ENCODE data around the gene ZNF385B. TPM values are rescaled to one million over a fixed set of nuclear protein-coding genes. Genes with fewer than 3 reads are reported as not detected.
A peak's percentile ranks its signal among the peaks of the same experiment; 100 is the strongest.
"Not testable (repeated sequence)": the region's sequence is repeated elsewhere in the genome, so short reads cannot be mapped to it uniquely, and the experiment has no call there.

ZNF385B gene
- total and polyA plus RNA-seq, 9 donors: 3.9 to 17.1 (median 12.5) TPM

GRCh38 chr2:179460181-179460929 is 401.1 kb downstream of the ZNF385B start:
- H3K36me3 ChIP-seq (ENCODE audit: control insufficient read depth, insufficient read depth, low read length): no peaks in the 10 kb centered on the region
- H3K4me3 ChIP-seq (ENCODE audit: low read length): no peak overlapping the region
- no peak for DNase-seq
- no peaks in the 10 kb centered on the region for H3K27me3 ChIP-seq (ENCODE audit: control insufficient read depth, insufficient read depth, low read length)
- WGBS (ENCODE audit: insufficient coverage): 55% methylated on average over 2 of the region's 4 CpGs
- H3K4me1 ChIP-seq (ENCODE audit: control insufficient read depth, insufficient read depth, low read length): no peaks in the 10 kb centered on the region
- H3K9me3 ChIP-seq (replicated peaks; ENCODE audit: control insufficient read depth, low read depth, low read length): no peaks in the 10 kb centered on the region
- no peak overlapping the region for H3K27ac ChIP-seq (ENCODE audit: low read length)

- H3K4me3 ChIP-seq (ENCODE audit: low read length); H3K9me3 ChIP-seq (replicated peaks; ENCODE audit: control insufficient read depth, low read depth, low read length); H3K27me3 ChIP-seq (ENCODE audit: control insufficient read depth, insufficient read depth, low read length); H3K27ac ChIP-seq (ENCODE audit: low read length); H3K4me1 ChIP-seq (ENCODE audit: control insufficient read depth, insufficient read depth, low read length); DNase-seq; H3K36me3 ChIP-seq (ENCODE audit: control insufficient read depth, insufficient read depth, low read length): not testable (repeated sequence)
- WGBS (ENCODE audit: insufficient coverage): 72% methylated on average over 2 of the region's 5 CpGs
Measured at GRCh38 chr2:179458113-179458512, 403.3 kb downstream of the ZNF385B start.

- H3K4me3 ChIP-seq (ENCODE audit: low read length): no peak overlapping the region
- no peaks in the 10 kb centered on the region for H3K27me3 ChIP-seq (ENCODE audit: control insufficient read depth, insufficient read depth, low read length)
- no CpG with 5 or more reads among the region's 4 CpGs for WGBS (ENCODE audit: insufficient coverage)
- DNase-seq: no peak
- no peaks in the 10 kb centered on the region for H3K9me3 ChIP-seq (replicated peaks; ENCODE audit: control insufficient read depth, low read depth, low read length)
- no peaks in the 10 kb centered on the region for H3K4me1 ChIP-seq (ENCODE audit: control insufficient read depth, insufficient read depth, low read length)
- H3K36me3 ChIP-seq (ENCODE audit: control insufficient read depth, insufficient read depth, low read length): no peaks in the 10 kb centered on the region
- H3K27ac ChIP-seq (ENCODE audit: low read length): no peak overlapping the region
Measured at GRCh38 chr2:179455824-179456223, 405.6 kb downstream of the ZNF385B start.

GRCh38 chr2:179455172-179455524 is 406.3 kb downstream of the ZNF385B start:
- Histone ChIP-seq H3K4me3 (ENCODE audit: low read length) (no peak overlapping the region), H3K9me3 (replicated peaks; ENCODE audit: control insufficient read depth, low read depth, low read length) (no peaks in the 10 kb centered on the region), H3K4me1 (ENCODE audit: control insufficient read depth, insufficient read depth, low read length) (no peaks in the 10 kb centered on the region), H3K36me3 (ENCODE audit: control insufficient read depth, insufficient read depth, low read length) (no peaks in the 10 kb centered on the region), H3K27ac (ENCODE audit: low read length) (no peak overlapping the region), H3K27me3 (ENCODE audit: control insufficient read depth, insufficient read depth, low read length) (no peaks in the 10 kb centered on the region)
- DNase-seq: no peak
- 100% methylated on average over 1 of the region's 4 CpGs for WGBS (ENCODE audit: insufficient coverage)

GRCh38 chr2:179454443-179455171 is 406.8 kb downstream of the ZNF385B start:
- H3K9me3 ChIP-seq (replicated peaks; ENCODE audit: control insufficient read depth, low read depth, low read length): no peaks in the 10 kb centered on the region
- H3K36me3 ChIP-seq (ENCODE audit: control insufficient read depth, insufficient read depth, low read length): no peaks in the 10 kb centered on the region
- H3K4me3 ChIP-seq (ENCODE audit: low read length): no peak overlapping the region
- H3K27ac ChIP-seq (ENCODE audit: low read length): no peak overlapping the region
- H3K27me3 ChIP-seq (ENCODE audit: control insufficient read depth, insufficient read depth, low read length): no peaks in the 10 kb centered on the region
- no peak for DNase-seq
- no peaks in the 10 kb centered on the region for H3K4me1 ChIP-seq (ENCODE audit: control insufficient read depth, insufficient read depth, low read length)

GRCh38 chr2:179449010-179449409 is 412.4 kb downstream of the ZNF385B start:
- Histone ChIP-seq H3K4me1 (ENCODE audit: control insufficient read depth, insufficient read depth, low read length) (no peaks in the 10 kb centered on the region), H3K27me3 (ENCODE audit: control insufficient read depth, insufficient read depth, low read length) (no peaks in the 10 kb centered on the region), H3K27ac (ENCODE audit: low read length) (no peak overlapping the region), H3K4me3 (ENCODE audit: low read length) (no peak overlapping the region), H3K36me3 (ENCODE audit: control insufficient read depth, insufficient read depth, low read length) (no peaks in the 10 kb centered on the region), H3K9me3 (replicated peaks; ENCODE audit: control insufficient read depth, low read depth, low read length) (no peaks in the 10 kb centered on the region)
- DNase-seq: no peak
- WGBS (ENCODE audit: insufficient coverage): no CpG with 5 or more reads among the region's 4 CpGs

- H3K27ac ChIP-seq (ENCODE audit: low read length): no peak overlapping the region
- no peaks in the 10 kb centered on the region for H3K9me3 ChIP-seq (replicated peaks; ENCODE audit: control insufficient read depth, low read depth, low read length)
- H3K27me3 ChIP-seq (ENCODE audit: control insufficient read depth, insufficient read depth, low read length): no peaks in the 10 kb centered on the region
- no peak overlapping the region for H3K4me3 ChIP-seq (ENCODE audit: low read length)
- no peaks in the 10 kb centered on the region for H3K4me1 ChIP-seq (ENCODE audit: control insufficient read depth, insufficient read depth, low read length)
- H3K36me3 ChIP-seq (ENCODE audit: control insufficient read depth, insufficient read depth, low read length): no peaks in the 10 kb centered on the region
- no CpG with 5 or more reads among the region's 1 CpG for WGBS (ENCODE audit: insufficient coverage)
- no peak for DNase-seq
Measured at GRCh38 chr2:179447839-179448447, 413.5 kb downstream of the ZNF385B start.

- Histone ChIP-seq H3K4me1 (ENCODE audit: control insufficient read depth, insufficient read depth, low read length) (no peaks in the 10 kb centered on the region), H3K27ac (ENCODE audit: low read length) (no peak overlapping the region), H3K4me3 (ENCODE audit: low read length) (no peak overlapping the region), H3K36me3 (ENCODE audit: control insufficient read depth, insufficient read depth, low read length) (no peaks in the 10 kb centered on the region), H3K9me3 (replicated peaks; ENCODE audit: control insufficient read depth, low read depth, low read length) (no peaks in the 10 kb centered on the region), H3K27me3 (ENCODE audit: control insufficient read depth, insufficient read depth, low read length) (no peaks in the 10 kb centered on the region)
- no peak for DNase-seq
Measured at GRCh38 chr2:179447421-179447820, 414.0 kb downstream of the ZNF385B start.

- Histone ChIP-seq H3K27ac (ENCODE audit: low read length) (no peak overlapping the region), H3K9me3 (replicated peaks; ENCODE audit: control insufficient read depth, low read depth, low read length) (no peaks in the 10 kb centered on the region), H3K36me3 (ENCODE audit: control insufficient read depth, insufficient read depth, low read length) (no peaks in the 10 kb centered on the region), H3K27me3 (ENCODE audit: control insufficient read depth, insufficient read depth, low read length) (no peaks in the 10 kb centered on the region), H3K4me1 (ENCODE audit: control insufficient read depth, insufficient read depth, low read length) (no peaks in the 10 kb centered on the region), H3K4me3 (ENCODE audit: low read length) (no peak overlapping the region)
- WGBS (ENCODE audit: insufficient coverage): no CpG with 5 or more reads among the region's 1 CpG
- DNase-seq: no peak
Measured at GRCh38 chr2:179446476-179447141, 414.8 kb downstream of the ZNF385B start.

GRCh38 chr2:179444056-179444455 is 417.4 kb downstream of the ZNF385B start:
- H3K27ac ChIP-seq (ENCODE audit: low read length): no peak overlapping the region
- peak; percentile 35 for DNase-seq
- whole genome bisulfite sequencing (ENCODE audit: insufficient coverage): no CpG with 5 or more reads among the region's 3 CpGs
- no peaks in the 10 kb centered on the region for H3K36me3 ChIP-seq (ENCODE audit: control insufficient read depth, insufficient read depth, low read length)
- H3K4me1 ChIP-seq (ENCODE audit: control insufficient read depth, insufficient read depth, low read length): no peaks in the 10 kb centered on the region
- H3K27me3 ChIP-seq (ENCODE audit: control insufficient read depth, insufficient read depth, low read length): no peaks in the 10 kb centered on the region
- H3K4me3 ChIP-seq (ENCODE audit: low read length): no peak overlapping the region
- H3K9me3 ChIP-seq (replicated peaks; ENCODE audit: control insufficient read depth, low read depth, low read length): no peaks in the 10 kb centered on the region

Measured in muscle of leg (tissue), 11 donors.